Activated T-cell treated with anti-CD3 and anti-CD28 coated beads, Interleukin-2, amount 50 U/mL, for 1 hour (primary cell): ENCODE results near the gene AFF3.
"Not testable (repeated sequence)": the region's sequence is repeated elsewhere in the genome, so short reads cannot be mapped to it uniquely, and the experiment has no call there.

Experiments used
- DNase-seq: peaks from one replicate; pipeline ENCODE4 v3.0.0-alpha.2; 2020

The AFF3 gene

GRCh38 chr2:99692785-99693184, 449.6 kb downstream of the AFF3 start:
- no peak for DNase-seq

- no peak for DNase-seq
Measured at GRCh38 chr2:99691926-99692325, 450.5 kb downstream of the AFF3 start.

- DNase-seq, result no peak
Measured at GRCh38 chr2:99689145-99689742, 453.1 kb downstream of the AFF3 start.

GRCh38 chr2:99688699-99689098, 453.7 kb downstream of the AFF3 start:
- DNase-seq, result no peak

GRCh38 chr2:99682275-99683060, 459.9 kb downstream of the AFF3 start:
- DNase-seq, result no peak

GRCh38 chr2:99680946-99681345, 461.4 kb downstream of the AFF3 start:
- no peak for DNase-seq

GRCh38 chr2:99679518-99679917, 462.9 kb downstream of the AFF3 start:
- DNase-seq, result no peak

- DNase-seq, result no peak
Measured at GRCh38 chr2:99678625-99679024, 463.8 kb downstream of the AFF3 start.

- no peak for DNase-seq
Measured at GRCh38 chr2:99677814-99678213, 464.6 kb downstream of the AFF3 start.

GRCh38 chr2:99675130-99675661, 467.2 kb downstream of the AFF3 start:
- no peak for DNase-seq

- no peak for DNase-seq
Measured at GRCh38 chr2:99674090-99674489, 468.3 kb downstream of the AFF3 start.

- DNase-seq, result no peak
Measured at GRCh38 chr2:99672766-99673350, 469.5 kb downstream of the AFF3 start.

- no peak for DNase-seq
Measured at GRCh38 chr2:99670768-99671734, 471.3 kb downstream of the AFF3 start.

- DNase-seq, result no peak
Measured at GRCh38 chr2:99666256-99666655, 476.1 kb downstream of the AFF3 start.

- no peak for DNase-seq
Measured at GRCh38 chr2:99663641-99664040, 478.7 kb downstream of the AFF3 start.

GRCh38 chr2:99662761-99663341, 479.5 kb downstream of the AFF3 start:
- no peak for DNase-seq

GRCh38 chr2:99661761-99662160, 480.6 kb downstream of the AFF3 start:
- DNase-seq, result not testable (repeated sequence)

GRCh38 chr2:99660616-99661406, 481.6 kb downstream of the AFF3 start:
- DNase-seq, result no peak

GRCh38 chr2:99659874-99660273, 482.5 kb downstream of the AFF3 start:
- no peak for DNase-seq

- no peak for DNase-seq
Measured at GRCh38 chr2:99657691-99658258, 484.6 kb downstream of the AFF3 start.

- DNase-seq, result no peak
Measured at GRCh38 chr2:99656994-99657393, 485.4 kb downstream of the AFF3 start.
